ENCODE measurements around the gene LRFN5.
"Not testable (repeated sequence)": the region's sequence is repeated elsewhere in the genome, so short reads cannot be mapped to it uniquely, and the experiment has no call there.

Gene LRFN5

DNA sequence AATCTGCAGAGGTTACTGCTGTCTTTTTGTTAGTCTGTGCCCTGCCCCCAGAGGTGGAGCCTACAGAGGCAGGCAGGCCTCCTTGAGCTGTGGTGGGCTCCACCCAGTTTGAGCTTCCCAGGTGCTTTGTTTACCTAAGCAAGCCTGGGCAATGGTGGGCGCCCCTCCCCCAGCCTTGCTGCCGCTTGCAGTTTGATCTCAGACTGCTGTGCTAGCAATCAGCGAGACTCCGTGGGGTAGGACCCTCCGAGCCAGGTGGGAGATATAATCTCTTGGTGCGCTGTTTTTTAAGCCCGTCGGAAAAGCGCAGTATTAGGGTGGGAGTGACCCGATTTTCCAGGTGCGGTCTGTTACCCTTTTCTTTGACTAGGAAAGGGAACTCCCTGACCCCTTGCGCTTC lies 304.5 kb downstream of the LRFN5 start:
- DNase-seq, result not testable (repeated sequence)

DNA sequence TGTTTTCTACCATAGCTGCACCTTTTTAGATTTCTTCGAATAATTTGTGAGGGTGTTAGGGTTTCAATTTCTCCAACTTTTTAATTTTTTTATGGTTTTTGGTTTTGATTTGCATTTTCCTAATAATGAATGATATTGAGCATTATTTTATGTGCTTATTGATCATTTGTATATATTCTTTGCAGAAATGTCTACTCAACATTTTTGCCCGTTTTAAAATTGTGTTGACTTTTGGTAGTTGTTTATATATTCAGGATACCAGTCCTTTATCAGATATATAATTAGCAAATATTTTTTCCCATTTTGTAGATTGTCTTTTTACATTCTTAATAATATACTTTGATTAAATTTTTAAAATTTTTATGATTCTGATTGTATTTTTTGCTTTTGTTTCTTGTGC lies 306.7 kb downstream of the LRFN5 start:
- DNase-seq, result no peak

DNA sequence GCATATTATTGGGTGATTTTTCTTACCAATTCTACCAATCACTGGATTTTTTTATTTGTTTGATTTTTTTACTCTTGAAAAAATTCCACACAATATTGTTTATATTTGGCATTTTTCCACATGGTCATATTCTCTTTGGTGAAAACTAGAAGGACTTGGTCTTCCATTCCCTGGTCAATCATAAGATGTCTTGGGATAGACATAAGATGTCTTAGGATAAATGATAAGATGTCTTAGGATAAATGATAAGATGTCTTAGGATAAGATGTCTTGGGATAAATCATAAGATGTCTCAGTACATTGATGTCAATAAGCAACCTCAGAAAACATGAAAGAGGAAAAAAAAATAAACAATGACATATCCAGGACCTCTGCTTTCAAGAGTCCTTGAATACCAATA lies 309.1 kb downstream of the LRFN5 start:
- no peak for DNase-seq

DNA sequence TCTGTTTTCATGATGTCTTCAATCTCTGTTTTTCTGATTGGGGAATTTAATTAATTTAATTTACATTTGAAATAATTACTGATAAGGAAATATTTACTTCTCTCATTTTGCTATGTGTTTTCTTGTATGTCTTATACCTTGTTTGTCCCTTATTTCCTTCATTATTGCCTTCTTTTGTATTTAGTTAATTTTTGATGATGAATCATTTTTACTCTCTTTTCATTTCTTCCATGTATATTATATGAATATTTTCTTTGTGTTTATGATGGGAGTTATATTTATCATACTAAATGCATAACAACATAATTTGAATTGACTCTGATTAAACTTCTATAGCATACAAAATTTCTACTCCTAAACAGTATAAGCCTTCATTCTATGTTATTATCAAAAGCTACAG lies 309.6 kb downstream of the LRFN5 start:
- no peak for DNase-seq

DNA sequence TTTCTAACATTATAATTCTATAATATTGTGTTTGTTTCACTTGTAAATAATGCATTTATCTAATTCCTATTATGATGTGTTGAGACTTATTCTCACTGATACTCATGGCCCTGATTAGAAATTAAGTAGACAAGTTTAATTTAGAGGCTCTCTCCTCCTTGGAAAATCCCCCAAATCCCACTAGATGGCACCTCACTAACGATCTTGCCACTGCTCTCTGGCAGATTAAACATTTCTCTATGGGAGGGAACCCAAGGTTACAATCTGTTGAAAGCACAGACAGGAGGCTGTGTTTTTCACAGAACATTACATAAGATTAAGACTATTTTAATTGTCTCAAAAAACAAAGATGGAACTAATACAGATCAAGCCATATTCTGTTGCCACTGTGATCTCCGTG lies 318.7 kb downstream of the LRFN5 start:
- peak in 1 of 2 experiments; percentile 7 for DNase-seq

DNA sequence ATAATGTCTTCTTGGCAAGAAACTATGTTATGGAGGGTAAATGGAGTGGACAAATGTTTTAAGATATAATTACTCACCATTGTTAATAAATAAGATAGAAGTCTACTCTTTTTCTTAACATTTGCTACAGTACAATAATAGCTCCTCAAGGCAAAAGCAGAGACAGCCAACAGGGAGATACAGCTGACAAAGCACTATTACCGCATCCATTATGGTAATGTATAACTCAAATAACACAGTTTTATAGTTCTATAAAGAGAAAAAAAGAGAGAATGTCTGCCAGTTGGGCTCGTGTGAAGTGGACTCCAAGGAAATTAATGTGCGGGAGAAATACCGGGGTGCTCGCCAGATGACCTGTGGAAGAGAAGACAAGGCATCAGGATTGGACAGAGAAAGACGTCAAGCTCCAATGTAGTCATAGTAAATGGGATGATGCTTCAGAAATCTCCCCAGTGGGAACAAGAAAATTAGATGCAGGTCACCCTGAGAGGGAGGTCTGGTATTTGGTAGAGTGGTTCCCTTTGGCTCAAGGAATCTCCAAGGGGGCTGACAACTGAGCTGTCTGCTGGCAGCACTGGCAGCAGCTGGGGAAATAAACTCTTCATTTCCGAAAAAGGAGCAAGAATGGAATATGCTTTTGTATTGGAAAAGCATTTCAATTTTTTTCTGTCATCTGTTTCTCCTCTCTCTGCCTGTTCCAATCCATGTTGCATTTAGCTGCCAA lies 343.9 kb downstream of the LRFN5 start:
- DNase-seq, result no peak

Measured in SW 1271 (cell line).